Activated naive CD8-positive, alpha-beta T cell treated with anti-CD3 and anti-CD28 coated beads, Interleukin-2, amount 50 U/mL, for 24 hours (primary cell): ENCODE data around the gene DAZL.
"Not testable (repeated sequence)": the region's sequence is repeated elsewhere in the genome, so short reads cannot be mapped to it uniquely, and the experiment has no call there.

ENCODE experiments used
- ATAC-seq: fragments of 150-1000 bp; cut with Tn5 transposase; one replicate; pipeline ENCODE4 v1.10.0; 2021
- DNase-seq: peaks from one replicate; pipeline ENCODE4 v3.0.0; 2021
- H3K27ac Mint-ChIP-seq: one replicate; pipeline ENCODE4 v1.8.0; 2021; ENCODE audit warnings: mild to moderate bottlenecking, mixed read lengths
- H3K27me3 Mint-ChIP-seq: one replicate; pipeline ENCODE4 v1.8.0; 2021; ENCODE audit warnings: mixed read lengths
- H3K36me3 Mint-ChIP-seq: one replicate; pipeline ENCODE4 v1.8.0; 2021; ENCODE audit warnings: low read depth, mixed read lengths
- H3K4me1 Mint-ChIP-seq: one replicate; pipeline ENCODE4 v1.8.0; 2021; ENCODE audit warnings: mixed read lengths
- H3K4me3 Mint-ChIP-seq: one replicate; pipeline ENCODE4 v1.8.0; 2021; ENCODE audit warnings: mild to moderate bottlenecking, moderate library complexity, mixed read lengths
- H3K9me3 Mint-ChIP-seq: one replicate; pipeline ENCODE4 v1.8.0; 2021; ENCODE audit warnings: mixed read lengths

DAZL gene, protein sequence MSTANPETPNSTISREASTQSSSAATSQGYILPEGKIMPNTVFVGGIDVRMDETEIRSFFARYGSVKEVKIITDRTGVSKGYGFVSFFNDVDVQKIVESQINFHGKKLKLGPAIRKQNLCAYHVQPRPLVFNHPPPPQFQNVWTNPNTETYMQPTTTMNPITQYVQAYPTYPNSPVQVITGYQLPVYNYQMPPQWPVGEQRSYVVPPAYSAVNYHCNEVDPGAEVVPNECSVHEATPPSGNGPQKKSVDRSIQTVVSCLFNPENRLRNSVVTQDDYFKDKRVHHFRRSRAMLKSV

DNA sequence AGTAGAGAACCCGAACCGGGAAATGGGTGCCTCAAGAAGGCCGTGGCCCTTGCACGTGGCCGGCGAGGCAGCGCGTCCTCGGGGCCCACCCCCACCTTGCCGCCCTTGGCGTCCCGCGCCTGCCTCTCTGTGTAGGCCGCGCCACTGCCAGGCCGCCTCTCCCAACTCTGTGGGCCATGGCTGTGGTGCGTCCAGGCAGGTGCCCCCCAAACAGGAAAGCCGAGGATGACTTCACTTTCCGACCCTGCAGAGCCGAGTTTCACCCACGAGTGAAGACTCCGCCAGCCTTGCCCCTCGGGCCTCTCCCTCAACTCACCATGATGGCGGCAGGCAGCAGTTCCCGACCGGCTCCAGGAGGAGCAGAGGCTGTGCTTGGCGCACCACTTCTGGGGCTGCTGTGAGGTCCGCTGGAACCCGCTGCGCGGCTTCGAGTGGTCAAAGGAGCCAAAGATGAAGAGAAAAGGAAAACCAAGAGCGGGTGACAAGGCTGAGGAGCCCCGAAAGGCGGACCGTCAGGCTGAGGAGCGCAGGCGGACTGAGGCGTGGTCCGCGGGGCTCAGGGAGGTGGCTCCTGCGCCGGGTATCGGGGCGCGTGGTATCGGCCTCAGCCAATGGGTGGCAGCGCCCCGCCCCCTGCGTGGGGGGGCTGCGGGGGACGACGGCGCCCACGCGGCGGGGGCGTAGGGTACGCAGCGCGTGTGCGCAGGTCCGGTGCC, at the start of gene DAZL:
TSS of gene DAZL (minus strand) at position 537 of the 716 bp plus-strand sequence. CDS start at position 319, 218 bp downstream.
- no peaks in the 10 kb centered on the region for H3K36me3 Mint-ChIP-seq
- H3K4me3 Mint-ChIP-seq: no peak within 1 kb of the TSS
- DNase-seq (no peak), ATAC-seq (peak; percentile 33)
- H3K4me1 Mint-ChIP-seq: peaks cover 11% of the 10 kb centered on the region
- no peak within 1 kb of the TSS for H3K27ac Mint-ChIP-seq
- no peaks in the 10 kb centered on the region for H3K9me3 Mint-ChIP-seq
- peaks cover 10% of the 10 kb centered on the region for H3K27me3 Mint-ChIP-seq

DNA sequence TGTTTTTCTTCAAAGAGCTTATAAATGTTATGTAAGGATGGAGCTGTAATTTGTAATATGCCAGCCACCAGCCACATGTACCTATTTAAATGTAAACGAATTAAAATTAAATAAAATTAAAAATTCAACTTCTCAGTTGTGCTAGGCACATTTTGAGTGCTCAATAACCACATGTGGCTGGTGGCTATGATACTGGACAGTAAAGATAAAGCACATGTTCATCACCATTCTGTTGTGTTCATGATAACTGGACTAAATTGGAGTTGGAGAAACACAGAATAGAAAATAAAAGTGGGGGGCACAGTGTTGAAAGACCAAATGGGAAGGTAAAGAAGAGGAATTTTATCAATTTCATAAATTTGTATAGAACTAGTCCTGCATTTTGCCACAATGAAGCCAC, 49.8 kb upstream of the DAZL start:
- H3K36me3 Mint-ChIP-seq: no peaks in the 10 kb centered on the region
- H3K9me3 Mint-ChIP-seq: no peaks in the 10 kb centered on the region
- no peak for ATAC-seq
- no peak overlapping the region for H3K27ac Mint-ChIP-seq
- H3K27me3 Mint-ChIP-seq: no peaks in the 10 kb centered on the region
- H3K4me1 Mint-ChIP-seq: no peaks in the 10 kb centered on the region
- no peak overlapping the region for H3K4me3 Mint-ChIP-seq
- DNase-seq: no peak

DNA sequence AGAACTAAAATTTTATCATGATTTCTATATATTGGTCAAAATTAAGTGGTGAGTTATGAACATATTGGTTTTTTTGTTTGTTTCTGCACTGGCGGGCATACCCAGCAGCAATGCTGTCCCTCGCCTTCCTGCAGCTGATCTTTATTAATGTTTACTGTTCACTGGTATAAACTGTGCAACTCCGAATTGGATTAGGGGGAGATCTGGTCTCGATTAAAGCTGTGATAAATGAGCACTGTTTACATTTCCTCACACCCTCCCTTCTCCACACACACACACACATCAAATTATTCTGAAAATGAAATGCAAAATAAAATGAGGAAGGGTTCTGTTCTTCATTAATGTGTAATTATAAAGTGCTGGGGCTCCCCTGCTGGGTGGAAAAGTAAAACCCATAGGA, 48.5 kb upstream of the DAZL start:
- DNase-seq (no peak), ATAC-seq (no peak)
- H3K9me3 Mint-ChIP-seq: no peaks in the 10 kb centered on the region
- no peaks in the 10 kb centered on the region for H3K4me1 Mint-ChIP-seq
- H3K27ac Mint-ChIP-seq: no peak overlapping the region
- H3K4me3 Mint-ChIP-seq: no peak overlapping the region
- H3K27me3 Mint-ChIP-seq: no peaks in the 10 kb centered on the region
- no peaks in the 10 kb centered on the region for H3K36me3 Mint-ChIP-seq

DNA sequence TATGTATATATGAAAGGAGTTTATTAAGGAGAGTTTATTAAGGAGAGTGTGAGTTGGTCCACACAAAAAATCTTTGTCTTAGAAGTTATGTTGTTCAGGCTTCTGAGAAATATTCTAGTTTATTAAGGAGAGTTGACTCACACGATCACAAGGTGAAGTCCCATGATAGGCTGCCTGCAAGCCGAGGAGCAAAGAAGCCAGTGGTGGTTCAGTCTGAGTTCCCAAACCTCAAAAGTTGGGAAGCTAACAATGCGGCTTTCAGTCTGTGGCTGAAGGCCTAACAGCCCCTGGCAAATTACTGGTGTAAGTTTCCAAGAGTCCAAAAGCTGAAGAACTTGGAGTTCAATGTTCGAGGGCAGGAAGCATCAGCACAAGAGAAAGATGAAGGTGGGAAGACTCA, 42.4 kb upstream of the DAZL start:
- Mint-ChIP-seq H3K36me3 (no peaks in the 10 kb centered on the region), H3K27ac (no peak overlapping the region), H3K27me3 (no peaks in the 10 kb centered on the region), H3K4me1 (no peaks in the 10 kb centered on the region), H3K4me3 (no peak overlapping the region), H3K9me3 (no peaks in the 10 kb centered on the region)
- ATAC-seq: no peak
- no peak for DNase-seq

DNA sequence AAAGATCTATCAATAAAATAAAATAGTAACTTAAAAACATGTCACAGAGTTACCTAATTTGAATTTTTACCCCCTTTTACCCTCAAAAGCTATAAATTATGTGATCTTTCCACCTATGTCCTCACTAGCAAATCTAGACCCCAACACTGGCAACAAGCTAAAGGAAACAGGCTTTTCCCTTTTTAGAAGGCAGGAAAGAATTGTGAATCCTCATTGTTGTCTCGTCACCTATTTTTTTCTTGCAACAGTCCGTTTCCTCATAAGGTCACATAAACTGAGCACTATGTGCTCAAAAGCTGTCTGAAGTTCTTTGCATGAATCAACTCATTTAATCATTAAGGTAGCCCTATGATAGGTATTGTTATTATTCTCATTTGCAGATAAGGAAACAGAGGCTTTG, 34.6 kb upstream of the DAZL start:
- H3K4me1 Mint-ChIP-seq: no peaks in the 10 kb centered on the region
- DNase-seq: no peak

DNA sequence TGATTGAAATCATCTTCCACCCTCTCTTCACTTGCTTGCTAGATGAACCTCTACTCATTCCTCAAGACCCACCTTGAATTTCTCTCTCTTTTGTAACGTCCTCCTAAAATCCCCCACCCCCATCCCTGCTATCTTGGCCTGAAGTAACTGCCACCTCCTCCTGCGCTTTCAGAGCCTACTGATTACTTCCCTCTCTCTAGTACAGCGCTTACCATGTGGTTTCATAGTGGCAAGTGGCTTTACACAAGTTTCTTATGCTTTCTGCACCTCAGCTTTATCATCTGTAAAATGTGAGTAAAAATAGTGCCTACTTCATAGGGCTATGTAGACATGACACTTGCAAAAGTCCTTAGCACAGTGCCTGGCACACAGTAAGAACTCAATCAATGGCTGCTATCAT, 28.7 kb upstream of the DAZL start:
- no peaks in the 10 kb centered on the region for H3K4me1 Mint-ChIP-seq
- H3K9me3 Mint-ChIP-seq: no peaks in the 10 kb centered on the region
- H3K36me3 Mint-ChIP-seq: no peaks in the 10 kb centered on the region
- H3K27me3 Mint-ChIP-seq: peaks cover 5% of the 10 kb centered on the region
- H3K4me3 Mint-ChIP-seq: no peak overlapping the region
- H3K27ac Mint-ChIP-seq: no peak overlapping the region
- DNase-seq (no peak), ATAC-seq (no peak)

More for the DNA sequence above, 34.6 kb upstream of the DAZL start:
- Mint-ChIP-seq H3K4me3 (no peak overlapping the region), H3K36me3 (no peaks in the 10 kb centered on the region), H3K27me3 (peaks cover 3% of the 10 kb centered on the region), H3K27ac (no peak overlapping the region), H3K9me3 (no peaks in the 10 kb centered on the region)
- no peak for ATAC-seq

DNA sequence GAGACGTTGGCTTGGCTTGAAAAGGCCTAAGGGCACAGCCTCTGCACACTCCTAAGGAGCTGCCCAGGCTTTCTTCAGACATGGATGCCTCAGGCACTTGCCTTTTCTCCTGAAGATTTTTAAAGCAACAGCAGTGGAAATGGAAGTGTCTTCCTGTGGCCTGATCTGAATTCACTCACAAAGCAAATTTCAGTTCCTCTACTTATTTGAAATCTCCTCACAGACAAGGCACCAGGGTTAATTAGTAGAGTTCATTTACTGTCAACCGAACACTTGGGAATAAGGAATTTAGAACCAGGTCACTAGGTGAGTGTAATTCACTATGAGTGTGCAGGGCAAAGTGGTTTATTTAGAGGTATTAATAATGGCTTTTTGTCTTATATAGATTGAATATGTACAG, 27.2 kb upstream of the DAZL start:
- H3K27me3 Mint-ChIP-seq: peaks cover 2% of the 10 kb centered on the region
- no peak overlapping the region for H3K4me3 Mint-ChIP-seq
- H3K27ac Mint-ChIP-seq: no peak overlapping the region
- no peaks in the 10 kb centered on the region for H3K36me3 Mint-ChIP-seq
- no peaks in the 10 kb centered on the region for H3K4me1 Mint-ChIP-seq
- no peaks in the 10 kb centered on the region for H3K9me3 Mint-ChIP-seq
- DNase-seq (no peak), ATAC-seq (no peak)

DNA sequence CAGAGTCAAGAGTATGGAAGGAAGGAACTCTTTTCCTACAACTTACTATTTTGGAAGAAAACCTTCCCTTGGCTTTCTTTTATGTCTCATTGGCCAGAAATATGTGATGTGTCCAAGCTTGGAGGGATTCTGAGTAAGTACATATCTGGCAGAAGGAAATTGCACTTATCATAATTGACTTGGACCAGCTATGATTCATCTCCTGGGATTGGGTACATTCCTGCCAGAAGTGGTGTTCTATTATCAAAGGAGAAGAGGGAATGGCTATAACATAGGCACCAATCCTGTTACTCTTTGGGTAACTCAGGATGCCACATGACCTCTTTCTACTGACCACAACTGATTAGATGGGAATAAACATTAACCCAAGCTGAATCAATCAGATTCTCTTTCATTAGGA, 13.5 kb upstream of the DAZL start:
- Mint-ChIP-seq H3K4me3 (no peak overlapping the region), H3K36me3 (no peaks in the 10 kb centered on the region), H3K27ac (no peak overlapping the region), H3K27me3 (no peaks in the 10 kb centered on the region), H3K4me1 (no peaks in the 10 kb centered on the region), H3K9me3 (peaks cover 26% of the 10 kb centered on the region)
- ATAC-seq (no peak), DNase-seq (no peak)

DNA sequence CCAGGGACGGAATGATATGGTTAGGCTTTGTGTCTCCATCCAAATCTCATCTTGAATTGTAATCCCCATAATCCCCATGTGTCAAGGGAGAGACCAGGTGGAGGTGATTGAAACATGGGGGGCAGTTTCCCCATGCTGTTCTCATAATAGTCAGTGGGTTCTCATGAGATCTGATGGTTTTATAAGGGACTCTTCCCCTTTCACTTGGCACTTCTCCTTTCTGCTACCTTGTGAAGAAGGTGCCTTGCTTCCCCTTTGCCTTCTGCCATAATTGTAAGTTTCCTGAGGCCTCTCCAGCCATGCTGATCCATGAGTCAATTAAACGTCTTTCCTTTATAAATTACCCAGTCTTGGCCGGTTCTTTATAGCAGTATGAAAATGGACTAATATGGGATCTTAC, 11.9 kb upstream of the DAZL start:
- not testable (repeated sequence) for H3K4me1 Mint-ChIP-seq, H3K27ac Mint-ChIP-seq, H3K27me3 Mint-ChIP-seq, H3K36me3 Mint-ChIP-seq, H3K4me3 Mint-ChIP-seq, ATAC-seq, DNase-seq
- H3K9me3 Mint-ChIP-seq: peaks cover 26% of the 10 kb centered on the region

DNA sequence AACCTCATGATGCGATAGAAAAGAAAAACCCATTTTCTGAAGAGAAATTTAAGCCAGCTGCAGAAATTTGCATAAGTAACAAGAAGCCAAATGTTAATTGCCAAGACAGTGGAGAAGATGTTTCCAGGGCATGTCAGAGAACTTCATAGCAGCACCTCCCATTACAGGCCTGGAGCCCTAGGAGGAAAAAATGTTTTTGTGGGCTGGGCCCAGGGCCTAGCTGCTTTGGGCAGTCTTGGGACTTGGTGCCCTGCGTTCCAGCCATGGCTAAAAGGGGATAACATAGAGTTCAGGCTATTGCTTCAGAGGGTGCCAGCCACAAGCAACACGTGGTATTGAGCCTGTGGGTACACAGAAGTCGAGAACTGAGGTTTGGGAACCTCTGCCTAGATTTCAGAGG, 10.9 kb upstream of the DAZL start:
- Mint-ChIP-seq H3K4me3 (no peak overlapping the region), H3K27me3 (no peaks in the 10 kb centered on the region), H3K4me1 (no peaks in the 10 kb centered on the region), H3K36me3 (no peaks in the 10 kb centered on the region), H3K27ac (no peak overlapping the region), H3K9me3 (peaks cover 26% of the 10 kb centered on the region)
- DNase-seq: no peak
- no peak for ATAC-seq

DNA sequence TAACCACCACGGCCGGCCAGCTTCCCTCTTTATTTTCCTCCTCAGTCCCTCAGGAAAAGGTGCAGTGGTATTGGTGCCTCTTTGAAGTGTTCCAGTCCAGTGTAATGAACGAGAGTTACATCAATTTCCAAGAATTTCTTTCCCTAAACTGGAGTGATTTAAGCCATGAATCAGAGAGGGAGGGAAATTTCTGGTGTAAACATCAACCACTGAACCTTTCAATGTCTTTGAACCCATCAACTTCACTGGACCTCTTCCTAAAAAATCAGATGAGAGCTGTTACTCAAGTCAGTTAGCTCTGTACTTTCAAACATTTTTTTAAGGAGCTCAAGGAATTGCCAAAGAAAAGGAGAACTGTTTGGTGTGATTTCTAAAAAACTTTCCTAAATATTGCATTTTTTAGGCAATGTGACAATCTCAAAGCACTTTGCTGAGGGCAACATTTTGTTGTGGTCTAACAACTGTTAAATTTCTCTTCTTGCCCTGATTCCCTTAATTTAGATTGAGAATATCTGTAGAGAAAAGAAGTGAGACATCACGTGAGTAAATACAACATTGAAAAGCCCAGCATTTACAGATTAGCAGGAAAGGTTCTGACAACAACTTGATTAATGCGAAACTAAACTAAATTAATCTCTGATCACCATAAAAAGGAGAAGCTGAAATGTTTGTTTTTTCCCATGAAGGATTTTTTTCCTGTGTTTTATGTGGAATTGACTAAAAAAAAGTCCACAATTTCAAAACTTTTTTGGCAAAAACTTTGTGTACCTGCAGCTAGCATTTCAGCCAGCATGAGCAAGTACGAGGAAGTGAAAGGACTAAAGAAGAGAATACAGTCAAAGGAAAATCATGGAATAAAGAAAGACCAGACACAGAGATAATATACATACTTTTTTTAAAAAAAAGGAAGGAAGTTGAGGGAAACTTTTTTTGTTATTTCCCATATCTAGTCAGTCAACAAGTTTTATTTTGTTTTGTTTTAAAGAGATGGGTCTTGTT, 9.1 kb upstream of the DAZL start:
- H3K36me3 Mint-ChIP-seq: no peaks in the 10 kb centered on the region
- no peak for DNase-seq
- H3K27me3 Mint-ChIP-seq: no peaks in the 10 kb centered on the region
- no peaks in the 10 kb centered on the region for H3K4me1 Mint-ChIP-seq
- H3K9me3 Mint-ChIP-seq: peaks cover 26% of the 10 kb centered on the region
- no peak overlapping the region for H3K4me3 Mint-ChIP-seq
- H3K27ac Mint-ChIP-seq: no peak overlapping the region
- ATAC-seq: no peak

DNA sequence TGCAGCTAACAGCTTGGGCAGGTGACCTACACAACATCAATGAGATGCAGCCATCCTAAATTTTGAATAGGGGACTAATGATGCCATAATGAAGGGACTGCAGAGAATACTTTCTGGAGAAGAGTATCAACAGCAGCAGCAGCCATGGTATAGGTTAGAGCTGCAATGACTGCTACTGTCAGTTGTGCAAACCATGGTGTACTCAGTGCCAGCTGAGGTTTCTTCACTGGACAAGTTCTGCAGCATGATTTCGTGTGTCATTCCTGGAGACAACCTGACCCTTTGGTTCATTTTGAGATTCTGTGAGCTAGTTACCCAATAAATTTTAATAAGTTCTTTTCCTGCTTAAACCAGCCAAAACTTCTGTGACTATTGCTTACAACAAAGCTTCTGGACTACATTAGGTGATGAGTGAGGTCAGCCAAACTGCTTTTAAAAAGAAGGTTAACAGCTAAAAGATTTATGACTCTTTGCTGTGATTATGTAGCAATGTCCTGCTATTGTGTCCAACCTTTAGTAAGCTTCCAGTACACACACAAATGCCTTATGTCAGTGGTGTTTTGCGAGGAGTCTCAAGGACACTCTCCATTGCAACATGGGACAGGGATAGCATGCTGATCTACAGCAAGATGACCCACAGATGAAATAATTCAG, 4.8 kb upstream of the DAZL start:
- Mint-ChIP-seq H3K9me3 (no peaks in the 10 kb centered on the region), H3K36me3 (no peaks in the 10 kb centered on the region), H3K4me3 (no peak overlapping the region), H3K27ac (no peak overlapping the region), H3K4me1 (peaks cover 6% of the 10 kb centered on the region), H3K27me3 (no peaks in the 10 kb centered on the region)
- DNase-seq (no peak), ATAC-seq (no peak)

DNA sequence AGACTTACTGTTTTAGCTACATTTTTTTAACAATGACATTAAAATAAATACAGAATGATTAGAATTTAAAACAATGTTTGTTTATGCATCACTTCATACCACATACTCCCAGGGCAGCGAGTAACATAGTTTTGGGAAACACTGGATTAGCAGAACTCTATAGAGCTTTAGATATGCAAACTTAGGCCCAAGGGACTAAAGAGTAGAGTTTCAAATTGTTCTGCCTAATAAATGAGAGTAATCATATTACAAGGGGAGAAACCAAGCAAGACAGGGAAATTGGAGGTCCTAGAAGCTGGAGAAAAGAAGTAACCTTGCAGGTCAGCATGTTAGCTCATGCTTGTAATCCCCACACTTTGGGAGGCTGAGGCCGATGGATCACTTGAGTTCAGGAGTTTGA, 3.6 kb upstream of the DAZL start:
- ATAC-seq (no peak), DNase-seq (no peak)
- H3K36me3 Mint-ChIP-seq: no peaks in the 10 kb centered on the region
- no peaks in the 10 kb centered on the region for H3K27me3 Mint-ChIP-seq
- H3K9me3 Mint-ChIP-seq: no peaks in the 10 kb centered on the region
- H3K4me3 Mint-ChIP-seq: no peak overlapping the region
- no peak overlapping the region for H3K27ac Mint-ChIP-seq
- H3K4me1 Mint-ChIP-seq: peaks cover 6% of the 10 kb centered on the region

DNA sequence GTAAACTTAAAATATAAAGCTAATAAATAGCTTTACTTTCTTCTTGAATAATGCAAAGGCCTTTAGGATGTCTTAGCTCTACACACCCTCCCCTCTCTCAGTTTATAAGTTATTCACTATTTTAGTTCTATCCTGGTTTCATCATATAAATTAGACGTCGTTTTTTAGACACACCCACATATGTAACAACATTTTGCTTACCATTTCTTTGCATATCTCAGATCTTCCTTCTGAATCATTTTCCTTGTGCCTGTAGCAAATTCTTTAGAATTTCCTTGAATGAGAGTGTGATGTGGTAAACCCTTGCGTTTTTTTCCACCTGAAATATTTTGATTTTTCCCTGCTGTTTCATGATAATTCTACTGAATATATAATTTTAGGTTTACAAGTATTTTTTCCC, 2.5 kb upstream of the DAZL start:
- Mint-ChIP-seq H3K27ac (no peak overlapping the region), H3K4me1 (peaks cover 6% of the 10 kb centered on the region), H3K9me3 (no peaks in the 10 kb centered on the region), H3K4me3 (no peak overlapping the region), H3K36me3 (no peaks in the 10 kb centered on the region), H3K27me3 (no peaks in the 10 kb centered on the region)
- ATAC-seq (no peak), DNase-seq (no peak)
